CD4-positive, alpha-beta T cell treated with Interleukin-12 subunit alpha and Interleukin-12 subunit beta, for 1 hour (primary cell): Measurements from ENCODE around the gene PAAF1.
"Not testable (repeated sequence)": the region's sequence is repeated elsewhere in the genome, so short reads cannot be mapped to it uniquely, and the experiment has no call there.

Source experiments
- DNase-seq: peaks from one replicate; pipeline ENCODE4 v3.0.0-alpha.2; 2020

Gene PAAF1

GRCh38 chr11:73888244-73888643 lies 11.4 kb downstream of the PAAF1 start:
- DNase-seq, result no peak

- DNase-seq, result no peak
Measured at GRCh38 chr11:73889019-73889418, 12.2 kb downstream of the PAAF1 start.

- no peak for DNase-seq
Measured at GRCh38 chr11:73889536-73889935, 12.7 kb downstream of the PAAF1 start.

- DNase-seq, result no peak
Measured at GRCh38 chr11:73893041-73893440, 16.2 kb downstream of the PAAF1 start.

GRCh38 chr11:73894725-73895335 lies 18.0 kb downstream of the PAAF1 start:
- no peak for DNase-seq

- DNase-seq, result no peak
Measured at GRCh38 chr11:73902303-73902702, 25.5 kb downstream of the PAAF1 start.

- no peak for DNase-seq
Measured at GRCh38 chr11:73907191-73907590, 30.4 kb downstream of the PAAF1 start.

- DNase-seq, result no peak
Measured at GRCh38 chr11:73912026-73912425, 35.2 kb downstream of the PAAF1 start.

- DNase-seq, result no peak
Measured at GRCh38 chr11:73913472-73913871, 36.7 kb downstream of the PAAF1 start.

- DNase-seq, result no peak
Measured at GRCh38 chr11:73914284-73914683, 37.5 kb downstream of the PAAF1 start.

GRCh38 chr11:73916435-73916834 lies 39.6 kb downstream of the PAAF1 start:
- no peak for DNase-seq

- DNase-seq, result no peak
Measured at GRCh38 chr11:73921180-73921579, 44.4 kb downstream of the PAAF1 start.

GRCh38 chr11:73929388-73929787 lies 52.6 kb downstream of the PAAF1 start:
- no peak for DNase-seq

GRCh38 chr11:73931039-73931645 lies 54.3 kb downstream of the PAAF1 start:
- peak; percentile 8 for DNase-seq

- DNase-seq, result no peak
Measured at GRCh38 chr11:73931951-73932350, 55.2 kb downstream of the PAAF1 start.

GRCh38 chr11:73932781-73933180 lies 56.0 kb downstream of the PAAF1 start:
- no peak for DNase-seq

GRCh38 chr11:73936047-73936446 lies 59.2 kb downstream of the PAAF1 start:
- not testable (repeated sequence) for DNase-seq

GRCh38 chr11:73939096-73939495 lies 62.3 kb downstream of the PAAF1 start:
- DNase-seq, result no peak

GRCh38 chr11:73940801-73941570 lies 64.2 kb downstream of the PAAF1 start:
- DNase-seq, result no peak

GRCh38 chr11:73942010-73942409 lies 65.2 kb downstream of the PAAF1 start:
- no peak for DNase-seq

GRCh38 chr11:73944085-73944484 lies 67.3 kb downstream of the PAAF1 start:
- no peak for DNase-seq

GRCh38 chr11:73944901-73945300 lies 68.1 kb downstream of the PAAF1 start:
- no peak for DNase-seq

GRCh38 chr11:73945396-73945795 lies 68.6 kb downstream of the PAAF1 start:
- DNase-seq, result no peak

GRCh38 chr11:73946798-73947458 lies 70.1 kb downstream of the PAAF1 start:
- DNase-seq, result no peak
